GM19468 (cell line): Measurements from ENCODE around the gene LDB2.
"Not testable (repeated sequence)": the region's sequence is repeated elsewhere in the genome, so short reads cannot be mapped to it uniquely, and the experiment has no call there.

Source experiments
- ATAC-seq: cut with Tn5 transposase; IDR thresholded peaks from one replicate; pipeline ENCODE4 v1.9.1; 2021; ENCODE audit warnings: mild to moderate bottlenecking, moderate library complexity, moderate number of reproducible peaks; ENCODE audit not compliant: unreplicated experiment; ENCODE audit errors: extremely low read depth

The LDB2 gene

DNA sequence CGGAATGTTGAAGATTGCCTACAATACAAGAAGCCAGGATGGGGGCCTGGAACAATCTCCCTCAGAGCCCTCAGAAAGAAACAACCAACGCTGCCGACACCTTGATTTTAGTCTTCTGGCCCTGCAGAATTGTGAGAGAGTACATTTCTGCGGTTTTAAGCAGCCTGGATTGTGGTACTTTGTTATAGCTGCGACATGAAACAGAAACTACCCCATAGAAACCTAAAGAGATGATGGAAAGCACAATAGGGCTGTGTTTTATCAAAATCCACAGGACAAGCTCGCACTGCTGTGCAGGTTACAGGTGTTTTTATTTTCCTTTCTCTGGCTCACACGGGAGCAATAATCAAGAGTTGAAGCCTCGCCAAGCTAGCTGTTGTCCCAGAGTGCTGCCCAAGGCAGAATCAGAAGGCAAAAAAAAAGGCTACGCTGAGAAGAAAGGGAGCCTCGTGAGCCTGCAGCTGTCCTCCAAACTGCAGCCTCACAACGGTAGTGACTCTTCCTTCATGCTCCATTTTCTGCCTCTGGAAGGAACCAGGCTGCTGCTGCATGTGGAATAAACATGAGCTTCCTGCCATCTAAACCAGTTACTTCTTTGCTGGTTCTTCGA lies 232.4 kb downstream of the LDB2 start:
- no peak for ATAC-seq

DNA sequence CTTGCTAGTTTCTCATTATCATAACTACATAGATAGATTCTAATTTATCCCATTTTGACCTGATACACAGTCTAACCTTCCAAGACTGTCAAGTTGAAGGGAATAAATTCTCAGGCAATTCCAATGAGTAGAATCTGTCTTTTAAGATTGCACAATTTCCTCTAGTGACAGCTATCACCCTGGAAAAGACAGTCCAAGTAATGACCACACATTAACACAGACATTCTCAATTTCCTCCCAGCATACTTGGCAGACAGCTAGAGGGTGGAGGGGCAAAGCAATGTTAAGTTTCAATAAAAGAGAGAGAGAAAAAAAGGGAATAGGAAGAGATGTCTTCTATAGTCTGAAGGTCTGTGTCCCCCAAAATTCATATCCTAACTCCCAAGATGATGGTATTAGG lies 234.7 kb downstream of the LDB2 start:
- no peak for ATAC-seq

DNA sequence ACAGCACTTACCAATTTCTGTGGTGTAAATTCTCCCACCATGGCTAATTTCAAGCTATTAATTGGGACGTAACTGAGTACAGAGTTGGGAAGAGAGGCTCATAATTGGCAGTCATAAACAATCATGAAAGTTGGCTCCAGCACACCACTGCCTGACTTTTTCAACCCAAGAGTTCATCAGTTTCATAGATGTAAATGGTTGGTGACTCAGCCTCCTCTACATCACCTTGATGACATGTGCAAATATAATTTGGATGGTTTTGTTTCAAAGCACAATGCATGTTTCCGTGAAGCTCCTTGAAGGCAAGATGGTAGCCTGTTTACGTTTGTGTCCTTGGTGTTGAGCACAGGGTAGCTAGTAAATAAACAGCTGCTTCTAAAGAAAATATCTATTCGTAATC lies 235.1 kb downstream of the LDB2 start:
- no peak for ATAC-seq

DNA sequence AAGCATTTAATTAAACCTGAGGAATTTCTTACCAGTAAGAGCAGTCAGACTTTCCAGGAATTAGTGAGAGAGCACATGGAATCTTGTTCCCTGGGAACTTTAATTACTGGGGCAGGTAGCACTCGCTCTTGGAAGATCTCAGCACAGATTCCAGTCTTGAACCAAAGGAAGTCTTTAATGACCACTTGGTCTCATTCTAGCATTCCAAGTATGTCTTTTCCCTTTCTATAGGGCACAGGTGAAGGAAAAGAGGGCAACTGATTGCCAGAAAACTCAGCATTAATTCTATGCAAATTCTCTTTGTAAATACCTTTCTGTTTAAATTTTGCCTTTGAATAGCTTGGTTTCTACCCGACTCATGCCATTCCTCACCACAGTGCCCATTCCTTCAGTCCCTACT lies 236.6 kb downstream of the LDB2 start:
- no peak for ATAC-seq

DNA sequence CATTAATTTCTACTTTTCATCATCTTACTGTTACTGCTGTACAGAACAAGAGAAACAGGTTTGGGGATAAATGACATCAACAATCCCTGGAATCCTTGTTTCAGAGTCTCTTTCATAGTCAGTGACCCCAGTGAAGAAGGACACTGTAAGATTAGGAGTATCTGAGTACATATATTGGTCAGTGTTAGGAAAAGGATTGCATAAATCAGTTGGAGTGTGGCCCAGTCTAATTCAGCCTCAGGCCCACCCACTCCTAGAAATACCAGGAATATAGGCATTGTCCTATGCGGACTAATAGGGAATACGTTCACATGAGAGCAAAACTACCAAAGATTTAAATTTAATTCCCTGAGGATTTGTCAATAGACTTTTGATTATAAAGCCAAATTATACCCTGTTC lies 237.8 kb downstream of the LDB2 start:
- no peak for ATAC-seq

DNA sequence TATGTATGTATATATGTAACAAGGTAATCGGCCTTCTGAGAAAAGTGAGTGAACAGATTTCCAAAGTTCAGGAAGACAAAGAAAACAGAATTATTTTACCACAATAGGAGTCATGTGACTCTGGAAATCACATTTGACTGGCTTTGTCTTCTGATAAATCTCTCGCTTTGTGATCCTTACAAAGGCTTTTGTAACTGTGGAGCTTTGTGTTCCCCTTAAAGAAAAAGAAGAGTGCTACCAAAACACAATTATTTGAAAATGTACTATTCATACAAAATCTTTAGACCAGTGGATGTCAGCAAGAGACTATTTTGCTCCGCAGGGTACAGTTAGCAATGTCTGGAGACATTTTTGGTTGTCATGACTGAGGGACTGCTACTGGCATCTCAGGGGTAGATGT lies 238.8 kb downstream of the LDB2 start:
- no peak for ATAC-seq

DNA sequence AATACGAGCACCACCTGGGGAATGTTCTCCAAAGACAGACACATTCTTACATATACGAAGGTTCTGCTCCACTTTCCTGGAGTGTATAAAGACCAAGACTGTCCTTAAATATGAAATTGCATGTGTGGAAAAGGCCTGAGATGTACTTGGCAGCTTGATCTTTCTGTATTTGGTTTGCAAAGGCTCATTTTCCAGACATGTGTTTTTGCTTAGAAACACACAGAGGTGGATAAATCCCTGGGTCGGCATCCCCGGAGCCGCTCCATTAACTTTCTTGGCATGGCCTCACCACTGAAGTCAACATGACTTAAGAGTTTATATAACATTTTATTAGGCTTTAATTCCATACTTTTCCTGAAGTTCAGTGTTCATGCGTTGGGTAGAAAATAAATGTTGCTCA lies 239.4 kb downstream of the LDB2 start:
- ATAC-seq = no peak

DNA sequence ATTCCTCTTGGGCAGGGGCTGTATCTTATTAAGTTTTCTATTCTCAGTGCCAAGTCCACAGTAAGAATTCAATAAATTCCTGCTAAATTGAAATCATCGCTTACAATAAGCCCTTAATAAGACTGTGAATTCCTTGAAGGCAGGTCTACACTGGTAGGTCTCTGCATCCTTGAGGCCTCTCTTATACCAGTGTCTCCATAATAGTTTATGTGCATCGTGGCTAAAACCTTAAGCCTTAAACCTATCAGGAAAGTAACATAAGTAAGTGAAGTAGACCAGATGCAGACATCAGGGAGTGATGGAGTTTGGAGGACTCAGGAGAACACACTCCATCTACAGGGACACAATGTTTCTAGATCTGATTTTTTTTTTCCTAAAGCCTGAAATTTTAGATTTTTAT lies 240.3 kb downstream of the LDB2 start:
- ATAC-seq = no peak

DNA sequence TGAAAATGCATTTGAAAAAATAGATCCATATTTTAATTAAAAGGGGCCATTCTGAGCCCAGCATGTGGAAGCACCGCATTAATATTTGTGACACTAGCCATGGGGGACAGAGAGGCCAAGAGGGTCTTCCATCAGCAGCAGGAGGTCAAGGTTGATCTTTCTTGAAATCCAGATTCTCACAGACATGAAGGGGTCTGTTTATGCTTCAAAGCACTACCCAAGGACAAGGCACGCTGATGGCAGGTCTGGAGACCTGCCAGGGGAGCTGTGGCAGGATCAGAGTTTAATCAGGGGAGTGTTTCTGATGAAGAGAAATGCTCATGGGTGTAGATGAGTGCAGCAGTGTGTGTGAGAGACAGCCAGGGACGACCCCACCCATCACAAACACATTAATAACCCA lies 243.3 kb downstream of the LDB2 start:
- ATAC-seq = no peak

DNA sequence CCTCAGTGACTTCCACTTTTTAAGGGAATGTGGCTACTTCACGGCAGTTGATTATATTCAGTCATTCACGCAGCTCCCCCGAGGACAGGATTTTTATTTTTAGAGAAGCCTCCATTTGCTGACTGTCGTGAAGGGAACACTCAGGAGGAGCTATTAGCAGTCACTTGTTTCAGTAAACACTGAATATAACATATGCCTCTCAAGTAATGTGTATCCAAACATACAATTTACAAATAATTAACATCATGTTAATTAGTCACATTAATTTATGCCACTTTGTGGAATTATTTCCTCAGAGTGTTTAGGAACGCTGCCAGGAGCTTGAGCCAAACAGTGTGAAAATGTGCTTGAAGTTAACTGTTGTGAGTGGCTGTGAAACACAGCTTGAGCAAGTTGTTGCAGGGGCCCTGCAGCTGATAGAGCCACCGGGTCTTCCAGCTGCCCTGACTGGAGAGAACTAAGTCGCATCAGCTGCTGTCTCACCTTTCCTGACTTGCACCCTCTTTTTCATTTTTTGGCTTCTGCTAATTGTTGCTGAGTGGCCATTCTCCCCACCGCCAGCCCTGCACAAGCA lies 245.6 kb downstream of the LDB2 start:
- ATAC-seq = no peak

DNA sequence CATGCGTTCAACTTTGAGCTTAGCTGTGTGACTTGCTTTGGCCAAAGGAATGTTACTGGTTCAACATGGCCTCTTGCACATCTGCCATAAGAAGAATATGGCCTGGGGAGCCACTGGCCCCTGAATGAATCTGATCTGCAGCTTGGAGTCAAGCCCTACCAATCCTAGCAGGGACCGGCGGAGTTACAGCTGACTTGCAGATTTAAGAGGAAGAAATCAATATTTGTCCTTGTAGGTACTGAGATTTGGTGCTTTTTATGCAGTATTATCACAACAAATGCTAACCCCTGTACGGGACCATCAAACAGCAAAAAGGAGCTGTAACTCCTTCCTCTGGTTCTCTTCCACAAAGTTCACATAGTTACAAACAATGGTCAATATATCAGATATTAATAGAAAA lies 252.0 kb downstream of the LDB2 start:
- no peak for ATAC-seq

DNA sequence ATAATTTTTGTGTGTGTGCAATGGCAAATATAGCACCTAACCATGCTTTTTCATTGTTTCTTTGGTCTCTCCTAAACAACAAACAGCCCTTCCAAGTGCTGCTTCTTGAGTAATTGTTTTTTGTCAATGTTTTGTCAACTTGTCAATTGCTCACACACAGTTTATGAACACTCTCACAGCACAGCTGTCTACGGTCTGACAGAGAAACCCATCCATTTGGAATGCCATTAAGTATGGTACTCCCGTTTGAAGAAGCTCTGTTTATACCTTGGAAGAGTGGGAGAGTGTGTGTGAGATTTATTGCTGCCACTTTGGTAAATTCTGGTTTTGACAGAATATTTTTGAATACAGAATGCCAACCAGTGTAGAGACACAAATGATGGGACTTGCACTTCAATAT lies 254.6 kb downstream of the LDB2 start:
- no peak for ATAC-seq

DNA sequence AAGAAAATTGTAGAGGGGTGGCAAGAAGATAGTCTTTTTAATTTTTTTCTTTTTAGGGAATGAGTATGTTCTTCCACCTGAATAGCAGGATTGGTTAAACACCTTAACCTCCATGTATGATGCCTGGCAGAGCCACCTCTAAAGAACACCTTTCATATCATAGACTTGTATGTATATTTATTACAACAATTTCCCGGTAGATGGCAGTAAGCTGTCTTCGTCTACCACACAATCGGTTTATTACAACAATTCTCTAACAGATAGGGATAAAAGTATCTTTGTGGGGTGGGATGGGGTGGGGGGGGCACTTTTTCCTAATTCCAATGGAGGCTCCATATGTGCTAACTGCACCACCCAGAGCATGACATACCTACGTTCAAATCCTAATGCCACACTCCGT lies 255.5 kb downstream of the LDB2 start:
- ATAC-seq = no peak

DNA sequence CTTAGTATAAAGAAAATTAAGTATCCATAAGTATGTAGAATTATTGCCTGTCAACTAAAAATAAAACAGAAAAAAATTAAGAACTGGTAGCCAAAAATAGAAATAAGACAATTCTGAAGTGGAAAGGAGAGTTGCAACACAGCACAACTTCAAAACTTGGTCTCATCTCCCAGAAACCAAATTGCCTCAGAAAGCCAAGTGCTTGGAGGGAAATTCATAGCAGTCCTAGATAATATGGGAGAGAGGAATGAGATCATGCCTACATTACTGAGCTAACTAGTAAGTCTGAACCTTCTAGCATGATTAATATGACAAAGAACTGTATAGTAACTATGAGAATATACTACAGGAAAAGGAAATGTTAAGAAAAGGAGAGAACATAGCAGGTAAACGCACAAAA lies 256.5 kb downstream of the LDB2 start:
- no peak for ATAC-seq

DNA sequence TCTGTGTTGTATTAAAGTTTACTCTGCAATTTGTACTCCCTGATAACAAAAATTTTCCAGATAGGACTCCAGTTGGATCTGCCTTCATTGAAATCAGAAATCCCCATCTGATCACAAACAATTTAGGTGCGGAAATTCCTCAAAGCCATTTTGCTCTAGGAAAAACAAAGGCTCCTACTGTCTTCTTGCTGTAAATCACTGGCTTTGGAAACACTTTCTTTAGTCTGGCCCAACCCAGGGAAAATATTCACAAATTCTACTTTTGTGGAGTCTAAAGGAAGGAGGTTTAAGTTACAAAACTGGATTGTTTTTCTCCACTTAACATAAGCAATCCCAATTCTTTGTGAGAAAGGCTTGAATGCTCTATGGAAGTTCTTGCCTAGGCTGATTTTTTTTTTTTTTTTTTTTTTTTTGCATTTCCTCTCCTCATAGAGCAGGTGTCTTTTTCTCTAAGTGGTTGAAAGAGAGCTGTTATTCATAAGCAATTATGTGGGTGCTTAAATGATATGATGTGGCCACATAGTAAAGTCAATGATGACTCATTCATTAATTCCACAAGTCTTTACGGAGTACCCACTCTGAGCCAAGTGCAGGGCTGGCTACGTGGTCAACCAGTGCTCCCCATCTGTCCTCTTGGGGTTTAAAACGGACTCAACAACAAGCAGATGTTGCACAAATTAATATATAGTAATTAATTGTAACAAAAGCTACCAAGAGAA lies 261.4 kb downstream of the LDB2 start:
- no peak for ATAC-seq

DNA sequence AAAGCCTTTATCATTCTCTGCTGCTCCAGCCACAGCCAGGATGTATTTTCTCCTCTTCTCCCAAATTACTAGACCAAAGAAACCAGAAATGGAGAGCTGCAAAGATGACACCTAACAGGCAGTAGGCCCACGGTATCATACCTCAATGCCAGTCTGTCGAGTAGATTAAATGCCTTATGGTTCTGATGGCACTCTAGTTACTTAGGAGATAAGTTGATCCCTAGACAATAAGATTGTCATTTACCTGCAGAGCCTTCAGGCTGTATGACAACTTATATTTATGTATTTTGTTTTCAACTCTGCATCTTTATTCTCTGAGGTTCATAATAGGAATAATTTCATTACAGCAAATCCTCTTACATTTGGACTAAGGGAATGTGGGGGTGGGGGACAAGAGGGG lies 262.1 kb downstream of the LDB2 start:
- no peak for ATAC-seq

DNA sequence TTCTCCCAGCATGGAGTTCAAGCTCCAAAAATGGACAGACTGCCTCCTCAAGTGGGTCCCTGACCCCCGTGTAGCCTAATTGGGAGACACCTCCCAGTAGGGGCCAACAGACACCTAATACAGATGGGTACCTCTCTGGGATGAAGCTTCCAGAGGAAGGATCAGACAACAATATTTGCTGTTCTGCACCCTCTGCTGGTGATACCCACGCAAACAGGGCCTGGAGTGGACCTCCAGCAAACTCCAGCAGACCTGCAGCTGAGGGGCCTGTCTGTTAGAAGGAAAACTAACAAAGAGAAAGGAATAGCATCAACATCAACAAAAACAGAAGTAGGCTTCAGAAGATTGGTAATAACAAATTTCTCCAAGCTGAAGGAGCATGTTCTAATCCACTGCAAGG lies 269.2 kb downstream of the LDB2 start:
- ATAC-seq = not testable (repeated sequence)

DNA sequence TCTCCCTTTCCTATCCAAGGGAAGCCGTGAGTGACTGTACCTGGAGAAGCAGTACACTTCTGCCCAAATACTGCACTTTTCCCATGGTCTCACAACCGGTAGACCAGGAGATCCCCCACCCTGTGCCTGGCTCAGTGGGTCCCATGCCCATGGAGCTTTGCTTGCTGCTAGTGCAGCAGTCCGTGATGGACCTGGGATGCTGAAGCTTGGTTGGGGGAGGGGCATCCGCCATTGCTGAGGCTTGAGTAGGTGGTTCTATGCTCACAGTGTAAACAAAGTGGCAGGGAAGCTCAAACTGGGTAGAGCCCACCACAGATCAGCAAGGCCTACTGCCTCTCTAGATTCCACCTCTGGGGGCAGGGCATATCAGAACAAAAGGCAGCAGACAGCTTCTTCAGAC lies 269.6 kb downstream of the LDB2 start:
- not testable (repeated sequence) for ATAC-seq

DNA sequence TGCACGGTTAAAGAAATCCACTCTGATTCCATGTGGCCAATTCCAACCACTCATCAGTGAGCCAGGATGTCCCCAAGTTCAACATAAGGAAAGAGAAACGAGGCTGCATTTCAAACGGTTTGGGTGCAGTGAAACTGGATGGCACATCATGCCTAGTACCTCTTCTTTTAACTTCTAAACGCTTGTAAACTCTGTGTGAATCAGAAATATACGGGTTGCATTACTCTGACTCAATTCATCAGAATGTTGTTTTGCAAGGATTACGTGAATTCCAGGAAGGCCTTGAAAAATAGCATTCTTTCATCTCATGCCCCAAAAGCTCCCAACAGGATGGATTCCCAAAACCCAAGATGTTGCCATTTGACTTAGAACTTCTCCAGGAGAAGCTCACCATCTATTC lies 270.4 kb downstream of the LDB2 start:
- ATAC-seq = no peak

DNA sequence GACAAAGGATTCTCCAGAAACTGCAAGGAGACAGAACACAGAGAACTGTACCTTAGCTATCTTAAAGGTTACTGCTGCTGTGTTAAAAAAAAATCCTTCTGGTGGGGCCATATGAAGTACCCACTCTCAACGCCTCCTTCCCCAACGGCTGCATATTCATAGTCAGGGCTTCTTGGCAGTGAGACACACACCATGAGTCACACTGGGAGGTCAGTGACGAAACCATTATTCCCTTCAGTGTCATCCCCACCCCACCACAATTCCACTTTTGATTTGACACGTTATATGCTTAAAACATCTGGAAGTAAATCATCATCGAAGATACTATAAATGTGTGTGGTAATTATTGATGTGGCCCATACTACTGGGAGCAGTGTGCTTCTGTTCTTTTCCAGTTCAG lies 271.5 kb downstream of the LDB2 start:
- ATAC-seq = no peak

DNA sequence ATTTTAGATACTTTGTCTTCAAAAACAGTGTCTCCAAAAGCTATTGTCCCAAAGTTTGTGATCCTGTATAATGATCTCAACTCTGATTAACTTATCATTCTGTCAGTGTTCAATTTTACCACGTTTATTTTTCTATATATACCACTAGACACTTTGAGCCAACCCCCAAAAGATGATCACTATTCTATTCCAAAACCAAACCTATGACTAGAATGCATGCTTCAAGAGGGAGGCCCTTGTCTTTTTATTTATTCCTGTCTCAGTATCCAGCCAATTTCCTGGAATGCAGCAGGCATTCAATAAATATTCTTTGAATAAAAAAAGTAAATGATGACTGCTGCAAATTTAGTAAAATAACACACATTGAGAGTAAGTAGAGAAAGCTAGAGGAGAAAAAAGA lies 275.6 kb downstream of the LDB2 start:
- no peak for ATAC-seq

DNA sequence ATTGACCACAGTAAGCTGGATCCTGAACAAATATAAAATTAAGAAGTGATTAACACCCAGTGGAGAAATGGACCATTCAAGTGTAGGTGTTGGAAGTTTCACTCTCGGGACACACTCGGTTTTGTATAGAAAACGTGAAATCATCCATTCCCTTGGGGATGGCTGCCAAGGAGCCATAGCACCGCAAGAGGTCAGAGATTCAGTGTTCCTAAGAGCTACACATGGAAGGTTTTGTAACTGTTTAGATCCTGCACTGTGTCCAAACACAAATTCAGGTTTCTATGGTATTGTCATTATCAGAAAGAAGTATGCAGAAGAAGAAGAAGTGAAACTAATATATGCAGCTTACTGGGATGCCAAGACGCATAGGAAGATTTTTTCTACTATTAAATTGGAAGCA lies 281.0 kb downstream of the LDB2 start:
- ATAC-seq = no peak
